Right ventricle myocardium superior (tissue), 1 donor: ENCODE results near the gene PAPOLG. TPM values are rescaled to one million over a fixed set of nuclear protein-coding genes. Genes with fewer than 3 reads are reported as not detected.

Experiments
- ATAC-seq: fragments of 200-7000 bp; cut with Tn5 transposase; one replicate; pipeline ENCODE4 v1.9.1; 2020; ENCODE audit warnings: mild to moderate bottlenecking; ENCODE audit not compliant: poor library complexity
- DNase-seq: peaks from one replicate; pipeline ENCODE4 v3.0.0-alpha.2; 2020
- intact Hi-C: fragments of 100-400 bp; cut with DNase I; formaldehyde crosslinking; loops from one replicate; pipeline ENCODE4 v1.11.2; 2022
- long read RNA-seq: library from polyadenylated mRNA; unstranded; transcript quantifications from one replicate; pipeline ENCODE4 v2.0.0, GENCODE V29; 2021
- total RNA-seq: library from RNA; stranded (reverse); fragmentation: NEBNext Ultra II Directional; extraction: Animal tissue kit (Norgen Biotek cat#: 25700); gene quantifications from one replicate; pipeline ENCODE4 v1.2.1, GENCODE V29; 2021
- donor health status: DM: no; HTN: yes; CAD: no; lungs with severe emphysema.

PAPOLG gene
- total RNA-seq, result 6.6 TPM
- long read RNA-seq, full-length matches to known transcripts, result 4 of 5 reads
- long read RNA-seq, partial matches to known transcripts, result 0 of 5 reads
- long read RNA-seq, other reads (novel, unspliced or antisense), result 1 of 5 reads

DNA sequence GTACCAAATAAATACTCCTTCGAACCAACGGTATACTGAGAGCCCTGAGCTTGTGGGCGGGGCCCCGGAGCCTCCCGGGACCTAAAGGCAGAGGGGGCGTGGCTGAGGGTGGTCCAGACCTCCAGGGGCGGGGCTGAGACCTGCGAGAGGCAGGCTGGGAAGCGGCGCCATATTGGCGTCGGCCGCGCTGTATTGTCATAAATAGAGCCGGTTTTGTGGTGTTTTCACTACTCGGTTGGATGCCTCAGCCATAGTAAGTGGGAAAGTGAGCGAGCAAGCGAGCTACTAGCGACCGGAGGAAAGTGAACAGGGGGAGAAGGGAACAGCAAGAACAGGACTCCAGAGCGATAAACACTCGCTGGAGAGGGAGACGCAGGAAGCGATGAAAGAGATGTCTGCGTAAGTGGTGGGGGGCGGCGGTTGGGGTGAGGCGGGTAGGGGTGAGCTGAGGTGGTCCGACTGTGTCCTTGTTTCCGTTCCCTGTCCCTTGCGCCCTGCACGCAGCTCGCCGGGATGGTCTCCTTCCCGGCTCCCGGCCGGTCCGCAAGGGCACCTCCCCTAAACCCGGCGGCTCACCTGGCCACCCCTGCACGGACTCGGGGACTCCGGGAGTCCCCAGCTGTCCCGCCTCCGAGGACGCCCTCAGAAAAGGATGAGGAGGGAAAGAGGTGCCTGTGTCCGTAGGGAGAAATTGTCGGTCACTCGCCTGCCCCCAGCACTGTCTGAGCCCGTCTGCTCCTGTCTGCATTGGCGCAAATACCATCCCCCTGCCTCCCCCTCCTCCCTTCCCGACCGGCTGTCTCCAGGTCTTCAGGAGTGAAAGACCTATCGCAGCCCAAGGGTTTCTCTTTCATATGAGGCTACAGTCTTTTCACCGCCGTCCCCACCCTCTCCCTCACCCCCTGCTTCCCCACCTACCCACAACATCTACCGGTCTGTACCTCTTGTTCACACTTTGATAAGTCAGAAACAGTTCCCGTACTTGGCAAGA lies at the start of gene PAPOLG:
Gene PAPOLG, plus strand, starts transcription at position 172 of the 991 bp plus-strand sequence. Its CDS starts 211 bp downstream, at position 383.
- peak; percentile 99 for DNase-seq
- intact Hi-C loops, result no loop called here
- peak; percentile 100 for ATAC-seq

DNA sequence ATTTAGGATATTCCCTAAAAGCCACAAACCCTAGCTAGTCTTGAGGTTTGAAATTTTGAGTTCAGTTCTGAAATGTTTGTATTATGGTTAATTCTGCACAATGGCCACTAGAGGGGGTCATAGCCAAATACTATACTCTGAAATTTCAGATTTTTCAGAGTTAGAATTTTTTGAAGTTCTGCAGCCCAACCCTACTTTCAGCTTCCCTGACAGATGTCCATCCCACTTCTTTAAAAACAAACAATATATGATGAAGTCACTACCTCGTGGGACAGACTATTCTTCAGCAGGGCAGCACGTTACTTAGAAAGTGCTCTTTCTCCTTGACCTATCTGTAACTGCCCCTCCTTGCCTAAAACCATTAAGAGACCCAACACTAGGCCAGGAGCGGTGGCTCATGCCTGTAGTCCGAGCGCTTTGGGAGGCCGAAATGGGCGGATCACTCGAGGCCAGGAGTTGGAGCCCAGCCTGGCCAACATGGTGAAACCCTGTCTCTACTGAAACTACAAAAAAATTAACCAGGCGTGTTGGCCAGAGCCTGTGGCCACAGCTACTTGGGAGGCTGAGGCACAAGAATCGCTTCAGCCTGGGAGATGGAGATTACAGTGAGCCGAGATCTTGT lies 48.2 kb upstream of the PAPOLG start:
- peak; percentile 70 for ATAC-seq
- no peak for DNase-seq
- intact Hi-C loops, result loop anchor here (5.0 kb wide), 1 partner anchor 289 kb away; no protein-coding TSS in a partner anchor

DNA sequence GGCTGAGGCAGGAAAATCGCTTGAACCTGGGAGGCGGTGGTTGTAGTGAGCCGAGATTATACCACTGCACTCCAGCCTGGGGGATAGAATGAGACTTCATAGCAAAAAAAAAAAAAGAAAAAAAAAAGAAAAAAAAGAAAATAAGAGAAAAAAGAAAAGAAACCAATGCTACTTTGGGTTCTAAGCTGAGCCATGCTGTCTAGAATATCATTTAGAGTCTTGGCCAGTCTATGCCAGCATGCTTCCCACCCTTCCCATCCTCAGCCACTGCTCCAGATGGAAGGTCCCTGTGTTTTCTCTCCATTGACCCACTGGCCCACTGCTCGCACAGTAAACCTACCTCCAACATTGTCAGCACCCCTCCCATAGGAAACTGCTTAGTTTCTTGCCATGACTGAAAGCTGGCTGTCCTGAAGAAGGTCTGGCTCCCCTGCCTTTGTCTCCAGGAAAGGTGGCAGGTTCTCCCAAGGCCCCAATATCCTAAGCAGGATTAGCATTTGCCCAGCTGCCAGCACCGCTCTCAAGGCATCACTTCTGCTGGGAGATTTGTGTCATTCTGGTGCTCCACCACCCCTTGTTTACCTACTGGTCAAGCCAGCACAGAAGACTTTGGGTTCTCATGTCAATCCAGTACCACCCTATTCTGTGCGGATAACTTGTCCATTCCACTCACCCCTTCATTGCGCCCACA lies 47.3 kb upstream of the PAPOLG start:
- intact Hi-C loops, result loop anchor here (5.0 kb wide), 1 partner anchor 289 kb away; no protein-coding TSS in a partner anchor
- no peak for DNase-seq

DNA sequence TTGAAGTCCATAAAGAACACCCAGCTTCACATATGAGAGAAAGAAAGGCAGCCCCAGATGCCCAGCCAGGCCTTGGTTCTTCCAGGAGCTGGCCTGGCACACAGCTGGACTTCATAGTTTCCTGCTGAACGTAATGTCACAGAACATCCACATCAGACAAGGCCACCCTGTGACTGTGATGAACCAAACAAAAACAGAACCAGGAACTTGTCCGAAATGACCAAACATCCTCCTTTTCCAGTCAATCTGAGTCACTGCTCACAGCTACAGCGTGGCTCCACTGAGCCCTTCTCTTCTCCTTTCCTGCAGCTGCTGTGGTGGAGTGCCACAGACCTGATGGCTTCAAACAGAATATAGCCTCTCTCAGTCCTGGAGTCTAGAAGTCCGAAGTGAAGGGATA lies 45.4 kb upstream of the PAPOLG start:
- intact Hi-C loops, result no loop called here
- peak; percentile 53 for DNase-seq
- peak; percentile 52 for ATAC-seq

More for the DNA sequence above, 47.3 kb upstream of the PAPOLG start:
- ATAC-seq, result no peak

DNA sequence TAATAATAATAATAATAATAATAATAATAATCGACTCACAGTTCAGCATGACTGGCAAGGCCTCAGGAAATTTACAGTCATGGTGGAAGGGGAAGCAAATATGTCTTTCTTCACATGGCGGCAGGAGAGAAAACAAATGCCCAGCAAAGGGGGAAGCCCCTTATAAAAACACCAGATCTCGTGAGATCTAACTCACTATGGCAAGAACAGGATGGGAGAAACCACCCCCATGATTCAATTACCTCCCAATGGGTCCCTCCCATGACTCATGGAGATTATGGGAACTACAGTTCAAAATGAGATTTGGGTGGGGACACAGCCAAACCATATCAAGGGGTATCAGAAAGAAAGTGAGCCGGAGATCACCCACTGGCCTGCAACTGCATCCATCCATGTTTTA lies 40.5 kb upstream of the PAPOLG start:
- intact Hi-C loops, result no loop called here
- DNase-seq, result no peak

DNA sequence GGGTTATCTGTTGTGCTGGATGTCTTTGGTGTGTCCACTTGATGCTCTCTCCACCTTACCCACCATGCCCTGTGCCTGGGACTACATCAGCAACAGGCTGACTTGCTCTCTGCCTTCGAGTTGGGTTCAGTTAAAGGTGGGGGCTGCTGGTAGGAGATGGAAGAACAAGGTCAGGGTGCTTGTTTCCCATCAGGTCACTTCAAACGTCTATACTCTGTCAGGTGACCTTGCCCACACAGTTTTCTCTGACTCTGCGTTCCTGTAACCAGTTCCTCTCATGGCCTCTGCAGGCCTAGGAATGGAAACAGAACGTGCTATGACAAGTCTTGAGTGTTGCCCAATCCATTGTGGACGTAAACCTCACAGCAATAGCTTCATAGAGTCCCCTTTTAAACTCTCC lies 38.4 kb upstream of the PAPOLG start:
- DNase-seq, result no peak
- intact Hi-C loops, result no loop called here
- no peak for ATAC-seq

More for the DNA sequence above, 40.5 kb upstream of the PAPOLG start:
- ATAC-seq, result no peak

DNA sequence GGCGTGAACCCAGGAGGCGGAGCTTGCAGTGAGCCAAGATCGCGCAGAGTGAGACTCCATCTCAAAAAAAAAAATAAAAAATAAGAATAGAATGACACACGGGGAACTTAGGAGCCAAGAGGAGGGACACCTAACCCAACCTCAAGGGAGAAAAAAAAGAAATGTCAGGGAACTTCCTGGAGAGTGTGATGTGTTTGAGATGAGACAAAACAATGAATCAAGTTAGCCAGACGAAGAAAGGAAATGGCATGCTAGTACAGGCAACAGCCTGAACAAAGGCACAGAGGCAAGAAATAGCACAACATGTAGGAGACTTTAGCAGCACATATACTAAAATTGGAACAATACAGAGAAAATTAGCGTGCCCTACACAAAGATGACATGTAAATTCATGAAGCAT lies 36.7 kb upstream of the PAPOLG start:
- DNase-seq, result no peak
- intact Hi-C loops, result no loop called here
- ATAC-seq, result no peak

DNA sequence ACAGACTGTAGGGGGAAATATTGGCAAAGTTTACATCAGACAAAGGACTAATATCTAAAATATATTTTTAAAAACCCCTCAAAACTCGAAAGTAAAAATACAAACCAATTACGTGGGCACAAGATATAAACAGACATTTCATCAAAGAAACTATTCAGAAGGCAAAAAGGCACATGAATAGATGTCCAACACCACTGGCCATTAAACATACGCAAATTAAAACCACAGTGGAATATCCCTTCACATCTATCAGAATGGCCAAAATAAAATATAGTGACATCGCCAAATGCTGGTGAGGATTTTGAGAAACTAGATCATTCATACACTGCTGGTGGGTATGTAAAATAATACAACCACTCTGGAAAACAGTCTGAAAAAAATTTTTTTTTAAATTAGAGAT lies 30.6 kb upstream of the PAPOLG start:
- intact Hi-C loops, result no loop called here
- ATAC-seq (no peak), DNase-seq (no peak)

DNA sequence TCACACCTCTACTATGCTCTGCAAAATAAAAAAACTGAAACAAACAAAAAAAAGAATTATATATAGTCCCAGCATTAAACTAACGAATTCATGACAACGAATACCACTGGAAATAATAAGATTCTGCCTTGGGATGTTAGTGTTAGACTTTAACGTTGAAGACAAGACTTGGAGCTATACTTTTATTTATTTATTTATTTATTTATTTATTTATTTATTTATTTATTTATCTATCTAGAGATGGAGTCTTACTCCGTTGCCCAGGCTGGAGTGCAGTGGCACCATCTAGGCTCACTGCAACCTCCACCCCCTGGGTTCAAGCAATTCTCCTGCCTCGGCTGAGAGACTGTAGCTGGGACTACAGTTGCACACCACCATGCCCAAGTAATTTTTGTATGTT lies 27.2 kb upstream of the PAPOLG start:
- no peak for ATAC-seq
- intact Hi-C loops, result no loop called here

DNA sequence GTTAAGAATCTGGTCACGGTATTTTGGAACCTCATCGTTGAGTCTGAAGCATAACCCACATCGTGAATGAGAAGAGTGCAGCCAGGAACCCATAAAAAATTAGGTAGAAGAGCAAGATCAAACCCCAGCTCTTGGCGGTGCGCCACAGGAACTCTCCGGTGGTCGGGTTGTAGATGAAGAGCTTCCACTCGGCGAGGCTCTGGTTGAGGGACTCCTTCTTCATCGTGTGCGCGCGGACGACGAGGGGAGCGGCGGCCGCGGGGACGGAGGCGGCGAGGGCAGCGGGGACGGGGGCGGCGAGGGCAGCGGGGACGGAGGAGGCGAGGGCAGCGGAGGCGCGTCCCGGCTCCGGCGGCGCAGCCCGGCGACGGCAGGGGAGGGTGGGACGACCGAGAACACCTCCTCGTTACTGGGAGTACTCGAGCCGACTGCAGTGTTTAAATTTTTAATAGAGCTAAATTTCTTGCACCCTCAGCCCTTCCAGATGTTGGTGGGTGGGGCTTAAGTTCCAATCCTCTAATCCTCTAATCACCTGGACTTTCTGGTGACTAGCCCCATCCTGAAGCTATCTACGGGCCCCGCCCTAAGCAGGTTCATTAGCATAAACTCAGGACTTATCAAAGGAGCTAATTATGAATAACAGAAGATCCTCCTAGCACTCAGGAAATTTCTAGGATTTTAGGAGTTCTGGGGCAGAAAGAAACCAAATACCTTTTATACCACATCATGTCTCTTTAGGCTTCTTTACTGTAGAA lies 20.4 kb upstream of the PAPOLG start:
- DNase-seq, result no peak
- ATAC-seq, result peak; percentile 49
- intact Hi-C loops, result no loop called here

More for the DNA sequence above, 27.2 kb upstream of the PAPOLG start:
- no peak for DNase-seq

DNA sequence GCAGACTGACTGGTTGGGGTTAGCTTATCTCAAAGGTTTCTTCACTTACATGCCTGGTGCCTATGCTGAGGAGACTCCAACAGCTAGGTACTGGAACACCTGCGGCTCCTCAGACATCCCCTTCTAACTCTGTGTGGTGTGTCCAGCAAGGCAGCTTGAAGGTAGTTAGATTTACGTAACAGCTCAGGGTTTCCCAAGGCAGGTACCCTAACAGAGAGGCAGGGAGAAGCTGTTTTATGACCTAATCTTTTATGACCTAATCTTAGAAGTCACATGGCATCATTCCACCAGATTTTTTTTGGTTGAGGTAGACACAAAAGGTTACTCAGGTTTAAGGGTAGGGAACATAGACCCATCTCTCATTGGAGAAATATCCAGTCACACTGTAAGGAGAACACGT lies 17.4 kb upstream of the PAPOLG start:
- ATAC-seq (no peak), DNase-seq (no peak)
- intact Hi-C loops, result no loop called here

DNA sequence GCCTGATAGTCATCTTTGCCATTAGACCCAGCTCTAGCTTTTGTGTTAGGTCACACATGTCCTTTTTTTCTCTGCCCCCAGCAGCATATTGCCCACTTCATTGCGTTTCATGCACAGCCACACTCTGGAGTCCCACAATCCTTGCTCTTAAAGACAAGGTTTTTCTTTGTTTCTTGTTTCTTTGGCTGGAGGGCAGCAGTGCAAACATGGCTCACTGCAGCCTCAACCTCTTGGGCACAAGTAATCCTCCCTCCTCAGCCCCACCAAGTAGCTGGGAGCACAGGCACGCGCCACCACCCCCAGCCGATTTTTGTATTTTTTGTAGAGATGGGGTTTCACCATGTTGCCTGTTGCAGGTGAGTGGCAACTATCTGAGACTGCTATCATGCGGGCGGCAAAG lies 16.9 kb upstream of the PAPOLG start:
- DNase-seq, result no peak
- intact Hi-C loops, result no loop called here
- ATAC-seq, result no peak

DNA sequence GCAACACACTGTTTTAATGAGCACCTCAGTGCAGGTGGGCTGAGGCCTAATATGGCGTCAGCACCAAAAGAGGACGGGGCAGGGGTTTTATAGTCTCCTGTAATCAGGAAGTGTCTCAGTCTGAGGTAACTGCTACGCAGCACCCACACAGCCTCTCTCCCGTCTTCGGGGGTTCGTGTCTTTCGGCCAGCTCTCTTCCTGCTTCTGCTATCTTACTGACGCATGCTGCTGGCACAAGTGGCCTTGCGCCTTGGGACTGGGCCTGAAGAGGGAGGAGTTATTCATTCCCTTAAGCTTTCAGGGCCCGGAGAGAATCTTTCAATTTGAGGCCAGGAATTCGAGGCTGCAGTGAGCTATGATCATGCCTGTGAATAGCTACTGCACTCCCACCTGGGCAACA lies 14.5 kb upstream of the PAPOLG start:
- no peak for DNase-seq
- intact Hi-C loops, result no loop called here
- ATAC-seq, result no peak

DNA sequence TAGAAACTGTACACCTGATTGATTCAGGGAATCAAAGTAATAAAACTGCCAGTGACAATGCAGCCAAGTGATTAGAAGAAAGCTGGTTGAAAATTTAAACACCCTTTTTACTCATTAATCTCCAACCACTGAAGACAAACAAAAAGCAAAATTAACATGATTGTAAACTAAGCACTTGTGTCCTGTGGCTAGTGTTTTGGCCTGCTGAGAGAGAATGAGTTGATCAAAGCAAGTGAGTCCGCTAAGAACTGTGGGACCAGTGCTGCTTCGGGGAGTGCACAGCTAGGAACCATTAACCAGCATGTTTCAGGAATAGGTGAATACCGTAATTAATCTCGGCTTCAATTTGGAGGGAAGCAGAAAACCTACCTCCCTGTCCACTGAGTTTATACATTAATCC lies 13.6 kb upstream of the PAPOLG start:
- DNase-seq (no peak), ATAC-seq (no peak)
- intact Hi-C loops, result no loop called here

DNA sequence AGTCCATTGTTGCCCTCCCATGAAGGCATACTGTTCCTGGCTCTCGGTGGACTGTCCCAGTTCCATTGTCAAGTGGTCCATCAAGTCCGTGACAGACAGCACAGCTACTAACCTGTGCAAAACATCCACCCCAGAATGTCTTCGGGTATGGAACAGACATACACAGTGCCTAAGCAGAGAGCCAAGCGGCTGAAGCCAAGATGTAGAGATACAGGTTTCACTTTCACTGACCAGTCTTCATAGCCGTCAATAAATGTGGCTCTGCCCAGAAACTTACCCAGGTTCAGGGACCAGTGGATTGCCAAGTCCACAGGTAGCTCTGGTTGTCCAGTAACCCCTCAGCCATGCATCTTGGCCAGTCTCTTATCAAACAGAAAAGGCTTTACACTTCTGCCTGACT lies 10.7 kb upstream of the PAPOLG start:
- ATAC-seq, result no peak
- intact Hi-C loops, result no loop called here
- no peak for DNase-seq

DNA sequence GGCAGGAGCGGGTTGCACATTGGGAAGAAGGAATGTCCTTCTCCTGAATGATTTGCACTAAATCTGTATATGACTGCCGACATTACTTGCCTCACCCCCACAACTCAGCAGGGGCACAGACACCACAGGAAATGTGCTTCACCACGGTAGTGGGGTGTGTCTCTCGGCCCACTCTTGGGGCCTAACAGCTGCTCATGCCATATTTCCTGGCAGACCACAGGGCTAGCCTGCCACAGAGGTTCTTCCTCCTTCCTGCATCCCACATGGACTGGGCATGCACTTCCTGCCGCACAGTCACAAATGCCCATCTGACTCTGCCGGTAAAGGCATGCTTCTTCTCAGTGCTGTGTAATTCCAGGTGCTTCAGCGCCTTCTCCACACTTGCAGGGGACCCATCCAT lies 10.3 kb upstream of the PAPOLG start:
- ATAC-seq (no peak), DNase-seq (no peak)
- intact Hi-C loops, result no loop called here

DNA sequence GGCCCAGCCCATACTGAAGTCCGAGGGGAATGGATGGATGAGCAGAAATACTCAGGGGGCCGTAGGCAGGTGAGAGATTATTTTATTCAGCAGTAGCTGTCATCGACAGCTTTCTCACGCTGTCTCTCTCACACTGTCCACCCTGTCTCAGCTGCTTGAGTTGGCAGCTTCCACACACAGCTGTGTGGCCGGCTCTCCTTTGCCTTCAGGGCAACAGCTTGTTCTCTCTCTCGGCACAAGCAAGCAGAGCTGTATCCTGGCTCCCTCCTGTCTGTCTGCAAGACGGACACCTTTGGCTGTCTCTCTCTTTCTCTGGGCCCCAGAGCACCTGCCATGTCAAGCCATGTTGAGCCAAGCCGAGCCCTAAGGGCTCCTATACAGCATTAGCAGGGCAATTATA lies 9.8 kb upstream of the PAPOLG start:
- ATAC-seq (no peak), DNase-seq (no peak)
- intact Hi-C loops, result no loop called here

DNA sequence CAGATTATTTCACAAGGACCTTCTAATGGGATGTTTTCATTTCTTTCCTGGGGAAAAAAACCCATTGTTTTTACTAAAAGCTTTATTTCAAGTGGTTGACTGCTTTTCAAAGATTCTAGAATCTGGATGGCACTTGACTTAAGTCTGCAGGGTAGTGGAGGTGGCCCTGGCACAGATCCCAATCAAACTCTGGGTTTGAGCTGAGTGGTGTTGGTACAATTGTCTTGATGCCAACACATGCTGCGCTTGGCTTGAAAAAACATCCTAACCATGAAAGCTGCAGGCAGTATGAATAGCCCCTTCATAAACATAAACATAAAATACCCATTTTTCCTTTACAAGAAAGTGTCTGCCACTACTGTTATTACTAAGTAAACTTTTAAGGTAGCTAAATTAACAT lies 3.6 kb downstream of the PAPOLG start:
- intact Hi-C loops, result no loop called here
- ATAC-seq (no peak), DNase-seq (no peak)
